Endothelial cell of umbilical vein (primary cell): ENCODE measurements around the gene CAMK2N2.

Experiments used
- CTCF ChIP-seq, 2 donors: IDR thresholded peaks; 1 replicate in 1 of 2; 2 replicates in 1 of 2; pipeline ENCODE4 v1.5.1; 2011; ENCODE audit warnings: low read length in 2 of 2, mild to moderate bottlenecking in 2 of 2, moderate library complexity in 2 of 2, control low read depth in 1 of 2, inconsistent platforms in 1 of 2, low read depth in 1 of 2; ENCODE audit not compliant: insufficient read depth in 1 of 2; ENCODE audit errors: extremely low read depth in 1 of 2
- EZH2 ChIP-seq: IDR thresholded peaks from 2 replicates; pipeline ENCODE4 v1.6.1; 2012; ENCODE audit warnings: borderline replicate concordance, low read depth, mild to moderate bottlenecking, moderate library complexity, low read length, inconsistent platforms; ENCODE audit not compliant: severe bottlenecking
- MYC ChIP-seq: IDR thresholded peaks from one replicate; pipeline ENCODE4 v1.6.1; 2011; ENCODE audit warnings: mild to moderate bottlenecking, low read depth, low read length
- POLR2A ChIP-seq: IDR thresholded peaks from 2 replicates; pipeline ENCODE4 v1.6.1; 2012; ENCODE audit warnings: low read depth, mild to moderate bottlenecking, control low read depth, low read length
- POLR2AphosphoS5 ChIP-seq: IDR thresholded peaks from 2 replicates; pipeline ENCODE4 v1.6.1; 2012; ENCODE audit warnings: low read depth, mild to moderate bottlenecking, control low read depth, low read length, moderate library complexity; ENCODE audit not compliant: insufficient read depth

DNA sequence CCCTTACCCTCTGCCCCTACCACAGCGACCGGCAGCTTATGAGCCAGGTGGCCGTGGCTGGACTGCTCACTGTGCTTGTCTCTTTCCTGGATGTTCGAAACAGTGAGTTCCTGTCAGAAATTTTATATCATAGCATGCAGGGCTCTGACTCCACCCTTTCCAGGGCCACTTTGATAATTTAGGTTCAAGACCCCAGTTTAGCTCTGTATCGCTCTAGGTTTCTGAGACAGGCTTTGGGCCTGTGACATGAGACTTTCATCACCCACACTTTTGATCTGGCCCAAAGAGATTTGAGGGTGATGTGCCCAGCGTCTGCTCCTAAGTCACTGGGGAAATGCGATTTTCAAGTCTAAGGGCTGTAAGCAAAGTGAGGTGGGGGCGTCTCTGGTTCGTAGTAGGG lies 46.6 kb upstream of the CAMK2N2 start:
- TF ChIP-seq CTCF (IDR thresholded peaks at IDR 0.05; ENCODE audit: extremely low read depth in 1 of 2, insufficient read depth in 1 of 2, low read depth in 1 of 2, low read length in 2 of 2) (no peak), POLR2AphosphoS5 (no peak), POLR2A (no peak), MYC (no peak), EZH2 (no peak)
